Lung (tissue), 12 donors: ENCODE measurements around the gene CORO2A. TPM values are rescaled to one million over a fixed set of nuclear protein-coding genes. Genes with fewer than 3 reads are reported as not detected.
"Not testable (repeated sequence)": the region's sequence is repeated elsewhere in the genome, so short reads cannot be mapped to it uniquely, and the experiment has no call there.

Experiments
- ATAC-seq: fragments of 200-7000 bp; cut with Tn5 transposase; one replicate; pipeline ENCODE4 v1.9.1; 2020; ENCODE audit warnings: moderate number of reproducible peaks; ENCODE audit not compliant: insufficient read depth, low FRiP score
- DNase-seq, 3 donors: peaks; one replicate each; pipeline ENCODE4 v3.0.0-alpha.2; 2013 to 2017
- H3K27ac ChIP-seq, 2 donors: one replicate each; pipeline ENCODE4 v1.5.1; 2013; ENCODE audit warnings: mild to moderate bottlenecking in 2 of 2, moderate library complexity in 2 of 2, control low read depth in 1 of 2, inconsistent platforms in 1 of 2, low read depth in 1 of 2, low read length in 1 of 2
- H3K27me3 ChIP-seq, 3 donors: one replicate each; pipeline ENCODE4 v1.5.1; 2013; ENCODE audit warnings: low read length in 2 of 3; ENCODE audit not compliant: control insufficient read depth in 3 of 3, insufficient read depth in 3 of 3
- H3K36me3 ChIP-seq, 4 donors: one replicate each; pipeline ENCODE4 v1.5.1; 2013; ENCODE audit warnings: low read length in 4 of 4, mild to moderate bottlenecking in 1 of 4, moderate library complexity in 1 of 4; ENCODE audit not compliant: control insufficient read depth in 4 of 4, insufficient read depth in 4 of 4
- H3K4me1 ChIP-seq, 5 donors: one replicate each; pipeline ENCODE4 v1.5.1; 2013; ENCODE audit warnings: low read length in 5 of 5, mild to moderate bottlenecking in 2 of 5, moderate library complexity in 1 of 5; ENCODE audit not compliant: control insufficient read depth in 5 of 5, insufficient read depth in 5 of 5
- H3K4me3 ChIP-seq: one replicate; pipeline ENCODE4 v1.5.1; 2013; ENCODE audit warnings: mild to moderate bottlenecking, control low read depth, moderate library complexity
- H3K9ac ChIP-seq, 2 donors: one replicate each; pipeline ENCODE4 v1.5.1; 2013; ENCODE audit warnings: low read length in 2 of 2, control low read depth in 1 of 2; ENCODE audit not compliant: insufficient read depth in 1 of 2
- H3K9me3 ChIP-seq, 4 donors: one replicate each; pipeline ENCODE4 v1.5.1; 2013; ENCODE audit warnings: low read length in 3 of 4, mild to moderate bottlenecking in 1 of 4, moderate library complexity in 1 of 4; ENCODE audit not compliant: control insufficient read depth in 4 of 4, insufficient read depth in 3 of 4
- WGBS, 2 donors: extraction: QIAGEN DNeasy Blood & Tissue Kit; methylation state at CpG; one replicate each; pipeline ENCODE4 v1.1.7; 2013; 5-methylcytosine and 5-hydroxymethylcytosine counted together
- polyA plus RNA-seq, 2 donors: library from polyadenylated mRNA; stranded (reverse); fragments of 200-250 nt; gene quantifications; one replicate each; pipeline ENCODE4 v1.2.1, GENCODE V29; 2013
- total RNA-seq, 2 donors: library from RNA; depleted of rRNA in 1 of 2; stranded (reverse); fragments of >200 nt in 1 of 2; gene quantifications; one replicate each; pipeline ENCODE4 v1.2.1, GENCODE V29; 2014 to 2021
- TF ChIP-seq, protein P1 (sequence below): IDR thresholded peaks from 2 replicates; pipeline ENCODE4 v1.5.1; 2012; ENCODE audit warnings: mild to moderate bottlenecking; ENCODE audit errors: control extremely low read depth, extremely low read depth
- donor health status: control.
- donor health status: control.
- donor health status: Bipolar disorder and iron deficiency.
- donor health status: healthy.
- donor health status: DM: yes; HTN: yes; CAD: no.

Gene CORO2A
- total and polyA plus RNA-seq, 4 donors: 6.8 to 22.3 (median 14.7) TPM

DNA sequence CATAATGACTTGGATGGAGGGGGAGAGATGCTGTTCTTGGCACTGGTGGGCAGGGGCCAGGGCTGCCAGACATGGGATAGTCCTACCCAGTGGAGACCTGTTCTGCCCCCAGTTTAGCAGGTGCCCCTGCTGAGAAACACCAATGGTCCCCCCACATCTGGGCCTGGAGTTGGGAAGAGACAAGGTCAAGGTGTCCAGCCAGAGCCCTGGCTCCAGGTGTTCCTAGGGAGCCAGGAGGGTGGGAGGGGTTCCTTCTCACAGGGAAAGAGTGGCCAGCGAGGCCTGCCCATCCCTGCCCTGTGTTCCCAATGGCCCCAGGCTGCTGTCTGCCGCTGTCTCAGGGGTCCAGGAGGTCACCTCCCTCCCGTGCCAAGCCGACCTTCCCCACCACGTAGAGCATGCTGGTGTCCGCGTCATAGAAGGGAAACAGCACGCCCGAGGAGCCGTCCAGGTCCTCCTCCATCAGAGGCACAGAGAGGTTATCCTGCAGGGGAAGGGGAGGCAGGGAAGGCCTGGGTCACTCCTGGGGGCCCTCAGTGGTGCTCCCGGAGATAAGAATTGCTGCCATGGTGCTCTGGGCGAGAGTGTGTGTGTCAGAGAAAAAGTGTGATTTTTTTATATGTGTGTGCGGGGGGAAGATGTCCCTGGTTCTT, 61.7 kb downstream of the CORO2A start:
- no peaks in the 10 kb centered on the region for H3K27me3 ChIP-seq
- TF ChIP-seq, protein P1, sequence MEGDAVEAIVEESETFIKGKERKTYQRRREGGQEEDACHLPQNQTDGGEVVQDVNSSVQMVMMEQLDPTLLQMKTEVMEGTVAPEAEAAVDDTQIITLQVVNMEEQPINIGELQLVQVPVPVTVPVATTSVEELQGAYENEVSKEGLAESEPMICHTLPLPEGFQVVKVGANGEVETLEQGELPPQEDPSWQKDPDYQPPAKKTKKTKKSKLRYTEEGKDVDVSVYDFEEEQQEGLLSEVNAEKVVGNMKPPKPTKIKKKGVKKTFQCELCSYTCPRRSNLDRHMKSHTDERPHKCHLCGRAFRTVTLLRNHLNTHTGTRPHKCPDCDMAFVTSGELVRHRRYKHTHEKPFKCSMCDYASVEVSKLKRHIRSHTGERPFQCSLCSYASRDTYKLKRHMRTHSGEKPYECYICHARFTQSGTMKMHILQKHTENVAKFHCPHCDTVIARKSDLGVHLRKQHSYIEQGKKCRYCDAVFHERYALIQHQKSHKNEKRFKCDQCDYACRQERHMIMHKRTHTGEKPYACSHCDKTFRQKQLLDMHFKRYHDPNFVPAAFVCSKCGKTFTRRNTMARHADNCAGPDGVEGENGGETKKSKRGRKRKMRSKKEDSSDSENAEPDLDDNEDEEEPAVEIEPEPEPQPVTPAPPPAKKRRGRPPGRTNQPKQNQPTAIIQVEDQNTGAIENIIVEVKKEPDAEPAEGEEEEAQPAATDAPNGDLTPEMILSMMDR: no peak
- peaks cover 0 to 18% (median 0%) of the 10 kb centered on the region in 4 donors for H3K36me3 ChIP-seq
- no peak overlapping the region for H3K9ac ChIP-seq
- DNase-seq: no peak
- H3K27ac ChIP-seq: no peak overlapping the region
- no peak for ATAC-seq
- no peaks in the 10 kb centered on the region for H3K4me1 ChIP-seq
- no peaks in the 10 kb centered on the region for H3K9me3 ChIP-seq
- no peak overlapping the region for H3K4me3 ChIP-seq
- 87 to 90% methylated on average over 13 of the region's 13 CpGs for WGBS, 2 donors

DNA sequence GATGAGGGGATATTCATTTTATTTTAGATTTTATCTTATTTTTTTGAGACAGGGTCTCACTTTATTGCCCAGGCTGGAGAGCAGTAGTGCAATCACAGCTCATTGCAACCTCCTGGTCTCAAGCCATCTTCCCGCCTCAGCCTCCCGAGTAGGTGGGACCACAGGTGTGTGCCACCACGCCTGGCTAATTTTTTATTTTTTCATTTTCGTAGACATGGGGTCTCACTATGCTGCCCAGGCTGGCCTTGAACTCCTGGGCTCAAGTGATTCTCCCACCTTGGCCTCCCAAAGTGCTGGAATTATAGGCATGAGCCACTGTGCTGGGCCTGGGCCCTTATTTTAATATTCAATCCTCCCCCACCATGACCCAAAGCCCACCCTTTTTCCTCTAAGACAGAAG, 62.4 kb downstream of the CORO2A start:
- H3K36me3 ChIP-seq: peaks cover 0 to 18% (median 0%) of the 10 kb centered on the region in 4 donors
- not testable (repeated sequence) for H3K4me3 ChIP-seq, H3K4me1 ChIP-seq, H3K27me3 ChIP-seq, H3K9me3 ChIP-seq, H3K27ac ChIP-seq, DNase-seq, H3K9ac ChIP-seq, ATAC-seq
- WGBS, 2 donors: 95 to 96% methylated on average over 4 of the region's 4 CpGs

DNA sequence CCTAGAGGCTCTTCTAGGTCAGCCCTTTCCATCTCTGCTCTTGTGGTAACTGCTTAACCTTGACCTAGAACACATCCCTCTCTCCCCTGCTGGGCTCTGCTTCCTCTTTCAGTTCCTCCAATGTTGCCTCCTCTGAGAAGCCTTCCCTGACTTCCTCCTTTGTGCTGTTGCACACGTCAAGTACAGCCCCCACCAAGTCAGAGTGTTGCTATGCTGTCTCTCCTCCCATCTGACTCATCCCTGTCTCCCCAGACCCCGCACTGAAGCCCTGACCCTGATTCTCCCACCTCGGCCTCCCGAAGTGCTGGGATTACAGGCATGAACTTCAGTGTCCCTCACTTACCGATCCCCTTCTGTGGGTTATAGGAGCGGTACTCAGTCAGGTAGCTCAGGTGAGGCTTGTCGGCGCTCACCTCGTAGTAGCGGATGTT, 63.0 kb downstream of the CORO2A start:
- H3K36me3 ChIP-seq: peaks cover 0 to 19% (median 0%) of the 10 kb centered on the region in 4 donors
- no peak overlapping the region for H3K9ac ChIP-seq
- TF ChIP-seq, protein P1: no peak
- 80 to 87% methylated on average over 10 of the region's 10 CpGs for WGBS, 2 donors
- H3K4me1 ChIP-seq: no peaks in the 10 kb centered on the region
- peak overlapping the region in 1 of 2 donors; percentile 17 for H3K27ac ChIP-seq
- H3K4me3 ChIP-seq: no peak overlapping the region
- H3K9me3 ChIP-seq: no peaks in the 10 kb centered on the region
- ATAC-seq (peak; percentile 65), DNase-seq (peak in 1 of 3 donors; percentile 10)
- no peaks in the 10 kb centered on the region for H3K27me3 ChIP-seq

DNA sequence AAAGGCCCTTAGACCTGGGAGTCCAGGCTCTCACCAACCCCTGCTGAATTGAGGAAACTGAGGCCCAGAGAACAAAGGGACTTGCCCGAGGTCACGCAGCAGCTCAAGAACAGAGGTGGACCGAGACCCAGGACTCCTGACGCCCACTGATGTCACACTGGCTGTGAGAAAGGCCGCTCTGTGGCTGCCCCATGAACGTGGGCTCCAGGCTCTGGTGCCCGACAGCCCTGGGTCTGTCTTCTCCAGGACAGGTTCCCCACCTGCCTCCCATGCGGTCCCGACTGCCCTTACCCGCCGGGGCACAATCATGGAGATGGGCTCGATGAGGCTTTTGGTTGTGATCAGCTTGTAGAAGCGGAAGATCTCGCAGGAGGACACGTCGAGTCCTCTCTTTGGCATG, 64.1 kb downstream of the CORO2A start:
- H3K4me1 ChIP-seq: no peaks in the 10 kb centered on the region
- 98% methylated on average over 16 of the region's 16 CpGs for WGBS, 2 donors
- ATAC-seq (no peak), DNase-seq (no peak)
- no peak overlapping the region for H3K9ac ChIP-seq
- no peak overlapping the region for H3K4me3 ChIP-seq
- TF ChIP-seq, protein P1: no peak
- H3K27ac ChIP-seq: no peak overlapping the region
- no peaks in the 10 kb centered on the region for H3K27me3 ChIP-seq
- H3K36me3 ChIP-seq: peaks cover 0 to 17% (median 0%) of the 10 kb centered on the region in 4 donors
- H3K9me3 ChIP-seq: no peaks in the 10 kb centered on the region
